ENCODE measurements around the gene STARD3.

The STARD3 gene

GRCh38 chr17:39639043-39639442, 2.1 kb downstream of the STARD3 start:
- no peak for DNase-seq

- no peak for DNase-seq
These were observed 2.9 kb downstream of the STARD3 start for GRCh38 chr17:39639566-39640458.

GRCh38 chr17:39640591-39641031, 3.7 kb downstream of the STARD3 start:
- no peak for DNase-seq

- no peak for DNase-seq
These were observed 4.2 kb downstream of the STARD3 start for GRCh38 chr17:39641097-39641496.

GRCh38 chr17:39641883-39642282, 4.9 kb downstream of the STARD3 start:
- DNase-seq, result no peak

GRCh38 chr17:39642291-39643074, 5.5 kb downstream of the STARD3 start:
- no peak for DNase-seq

- peak in 1 of 14 donors; percentile 37 for DNase-seq
These were observed 6.3 kb downstream of the STARD3 start for GRCh38 chr17:39643271-39643670.

GRCh38 chr17:39647256-39647655, 10.3 kb downstream of the STARD3 start:
- no peak for DNase-seq

- DNase-seq, result no peak
These were observed 11.8 kb downstream of the STARD3 start for GRCh38 chr17:39648616-39649366.

GRCh38 chr17:39650121-39650579, 13.2 kb downstream of the STARD3 start:
- DNase-seq, result no peak

GRCh38 chr17:39651923-39652586, 15.1 kb downstream of the STARD3 start:
- no peak for DNase-seq

- DNase-seq, result peak in 12 of 14 donors; percentile 7 to 78 (median 54)
These were observed 15.8 kb downstream of the STARD3 start for GRCh38 chr17:39652587-39653315.

GRCh38 chr17:39653316-39653661, 16.3 kb downstream of the STARD3 start:
- DNase-seq, result no peak

- peak in 10 of 14 donors; percentile 18 to 81 (median 52) for DNase-seq
These were observed 16.9 kb downstream of the STARD3 start for GRCh38 chr17:39653662-39654331.

- DNase-seq, result no peak
These were observed 18.2 kb downstream of the STARD3 start for GRCh38 chr17:39655105-39655504.

GRCh38 chr17:39658346-39658745, 21.4 kb downstream of the STARD3 start:
- DNase-seq, result no peak

- DNase-seq, result no peak
These were observed 21.8 kb downstream of the STARD3 start for GRCh38 chr17:39658760-39659159.

GRCh38 chr17:39659279-39660010, 22.5 kb downstream of the STARD3 start:
- no peak for DNase-seq

- DNase-seq, result no peak
These were observed 23.0 kb downstream of the STARD3 start for GRCh38 chr17:39660011-39660360.

All from C1 segment of cervical spinal cord (tissue), 14 donors.